HepG2 (cell line): ENCODE data around the gene DCP1B. TPM values are rescaled to one million over a fixed set of nuclear protein-coding genes. Genes with fewer than 3 reads are reported as not detected.
A peak's percentile ranks its signal among the peaks of the same experiment; 100 is the strongest.

Experiments used
- CREBL2 ChIP-seq: sonication (generic); formaldehyde crosslinking; IDR thresholded peaks from 2 replicates; pipeline ENCODE4 v1.8.1; 2023; ENCODE audit warnings: missing genetic modification reagents, mild to moderate bottlenecking, borderline replicate concordance
- CSRNP2 ChIP-seq: sonication (generic); formaldehyde crosslinking; conservative IDR thresholded peaks from 2 replicates; pipeline ENCODE4 v1.8.0; 2022; ENCODE audit warnings: low read depth, missing genetic modification reagents
- FOXJ3 ChIP-seq: sonication (generic); formaldehyde crosslinking; IDR thresholded peaks from 2 replicates; pipeline ENCODE4 v1.4.0; 2020; ENCODE audit warnings: missing genetic modification reagents, mild to moderate bottlenecking, borderline replicate concordance
- HNRNPL ChIP-seq: fragments of 200-400 bp; formaldehyde crosslinking; IDR thresholded peaks from 2 replicates; pipeline ENCODE4 v1.6.1; 2017; ENCODE audit warnings: mild to moderate bottlenecking, low read depth, low read length
- KDM3A ChIP-seq: IDR thresholded peaks from 2 replicates; pipeline ENCODE4 v1.6.1; 2018; ENCODE audit warnings: low read depth, missing compliant biosample characterization
- KMT2B ChIP-seq: IDR thresholded peaks from 2 replicates; pipeline ENCODE4 v1.6.1; 2016; ENCODE audit warnings: missing genetic modification reagents, missing compliant biosample characterization
- MTF1 ChIP-seq: sonication (generic); formaldehyde crosslinking; IDR thresholded peaks from 2 replicates; pipeline ENCODE4 v1.5.0; 2020; ENCODE audit warnings: missing genetic modification reagents
- NCOA1 ChIP-seq: sonication (generic); formaldehyde crosslinking; IDR thresholded peaks from 2 replicates; pipeline ENCODE4 v1.9.0; 2021; ENCODE audit warnings: missing genetic modification reagents
- SALL2 ChIP-seq: sonication (generic); formaldehyde crosslinking; IDR thresholded peaks from 2 replicates; pipeline ENCODE4 v1.8.1; 2023; ENCODE audit warnings: mild to moderate bottlenecking, missing genetic modification reagents, inconsistent platforms
- SETDB1 ChIP-seq: sonication (generic); formaldehyde crosslinking; IDR thresholded peaks from 2 replicates; pipeline ENCODE4 v1.5.1; 2020; ENCODE audit warnings: missing genetic modification reagents, mild to moderate bottlenecking, borderline replicate concordance
- SMAD3 ChIP-seq: sonication (generic); formaldehyde crosslinking; IDR thresholded peaks from 2 replicates; pipeline ENCODE4 v1.4.0; 2020; ENCODE audit warnings: missing genetic modification reagents
- TCF12 ChIP-seq, 2 experiments: fragments of 450-650 bp in 1 of 2; sonication (generic) in 1 of 2; formaldehyde crosslinking in 1 of 2; IDR thresholded peaks; 2 replicates each; pipeline versions ENCODE4 v1.6.1 to v1.8.0; 2017 to 2022; ENCODE audit warnings: antibody characterized with exemption in 1 of 2, mild to moderate bottlenecking in 1 of 2, missing genetic modification reagents in 1 of 2, moderate library complexity in 1 of 2
- TERF1 ChIP-seq: sonication (generic); formaldehyde crosslinking; IDR thresholded peaks from 2 replicates; pipeline ENCODE4 v1.8.0; 2022; ENCODE audit warnings: mild to moderate bottlenecking, missing genetic modification reagents, moderate library complexity
- TFAP4 ChIP-seq: sonication (generic); IDR thresholded peaks from 2 replicates; pipeline ENCODE4 v1.6.1; 2016; ENCODE audit warnings: low read depth, borderline replicate concordance
- USF2 ChIP-seq, 2 experiments: sonication (generic) in 1 of 2; formaldehyde crosslinking in 1 of 2; IDR thresholded peaks; 2 replicates each; pipeline versions ENCODE4 v1.5.1 to v1.6.1; 2011 to 2020; ENCODE audit warnings: borderline replicate concordance in 1 of 2, low read depth in 1 of 2, low read length in 1 of 2, mild to moderate bottlenecking in 1 of 2, missing genetic modification reagents in 1 of 2, moderate library complexity in 1 of 2
- YEATS2 ChIP-seq: sonication (generic); formaldehyde crosslinking; IDR thresholded peaks from 2 replicates; pipeline ENCODE4 v1.4.0; 2020; ENCODE audit warnings: missing genetic modification reagents, borderline replicate concordance
- ZFX ChIP-seq: sonication (generic); formaldehyde crosslinking; IDR thresholded peaks from 2 replicates; pipeline ENCODE4 v1.4.0; 2020; ENCODE audit warnings: mild to moderate bottlenecking, low read depth, missing genetic modification reagents, moderate library complexity
- ZFY ChIP-seq: sonication (generic); formaldehyde crosslinking; IDR thresholded peaks from 2 replicates; pipeline ENCODE4 v1.4.0; 2020; ENCODE audit warnings: missing genetic modification reagents
- ZNF136 ChIP-seq: sonication (generic); formaldehyde crosslinking; IDR thresholded peaks from 2 replicates; pipeline ENCODE4 v1.8.1; 2022; ENCODE audit warnings: low read depth, mild to moderate bottlenecking, moderate library complexity, missing genetic modification reagents
- ZNF331 ChIP-seq: sonication (generic); formaldehyde crosslinking; IDR thresholded peaks from 2 replicates; pipeline ENCODE4 v1.4.0; 2020; ENCODE audit warnings: missing genetic modification reagents
- ZNF501 ChIP-seq: sonication (generic); formaldehyde crosslinking; IDR thresholded peaks from 2 replicates; pipeline ENCODE4 v1.5.1; 2020; ENCODE audit warnings: mild to moderate bottlenecking, moderate library complexity, missing genetic modification reagents
- ZNF607 ChIP-seq: sonication (generic); formaldehyde crosslinking; IDR thresholded peaks from 2 replicates; pipeline ENCODE4 v1.5.1; 2020; ENCODE audit warnings: missing genetic modification reagents, mild to moderate bottlenecking, borderline replicate concordance
- polyA plus RNA-seq, 8 experiments: library from polyadenylated mRNA; depleted of rRNA in 3 of 8; stranded (reverse) in 7 of 8; unstranded in 1 of 8; fragments of >200 nt; fragmentation: Illumina TruSeq in 4 of 8; extraction: Trizol in 4 of 8; gene quantifications; 2 replicates each; pipeline versions ENCODE4 v1.2.1 to v1.2.3, GENCODE V29; 2011 to 2016; ENCODE audit warnings: low read depth in 4 of 8, missing spikeins in 1 of 8, mixed read lengths in 1 of 8; ENCODE audit not compliant: insufficient read depth in 1 of 8
- total RNA-seq, 5 experiments: library from RNA; depleted of rRNA; stranded (reverse); fragments of >200 nt; fragmentation: Illumina TruSeq; extraction: Trizol; gene quantifications; 2 replicates each; pipeline ENCODE4 v1.2.3, GENCODE V29; 2016; ENCODE audit warnings: low read depth in 1 of 5

The DCP1B gene
- total and polyA plus RNA-seq, 2 of the 13 experiments (the other 11 are each of a cell fraction or from before 2014, with no cell fraction given), result 11.4 to 27.2 TPM

GRCh38 chr12:2004113-2004929 lies at the start of gene DCP1B (continued):
- TF ChIP-seq YEATS2 (CRISPR knock-in tag) (peak; percentile 84; the same call in 1 of the 2 replicates), ZFX (CRISPR knock-in tag) (peak; percentile 97), ZNF501 (CRISPR knock-in tag) (peak; percentile 98), ZNF136 (CRISPR knock-in tag) (0 out of 2 replicates have a peak, but pooled peaks have one; percentile 52), MTF1 (CRISPR knock-in tag) (no peak), KMT2B (CRISPR knock-in tag) (peak; percentile 96), NCOA1 (CRISPR knock-in tag) (0 out of 2 replicates have a peak, but pooled peaks have one; percentile 83), SMAD3 (CRISPR knock-in tag) (peak; percentile 59), CREBL2 (CRISPR knock-in tag) (peak; percentile 60; the same call in 1 of the 2 replicates), FOXJ3 (no peak), ZNF331 (CRISPR knock-in tag) (peak; percentile 76; the same call in 1 of the 2 replicates), TERF1 (no peak), TFAP4 (peak; percentile 67; the same call in 1 of the 2 replicates), HNRNPL (0 out of 2 replicates have a peak, but pooled peaks have one; percentile 60), SETDB1 (CRISPR knock-in tag) (0 out of 2 replicates have a peak, but pooled peaks have one; percentile 38), ZNF607 (peak; percentile 90), SALL2 (CRISPR knock-in tag) (peak; percentile 94), USF2 (IDR thresholded peaks at IDR 0.05; ENCODE audit: low read depth, low read length) (no peak), USF2 (CRISPR knock-in tag; IDR thresholded peaks at IDR 0.05; ENCODE audit: borderline replicate concordance) (peak; percentile 48; the same call in 1 of the 2 replicates), ZFY (CRISPR knock-in tag) (peak; percentile 96), CSRNP2 (CRISPR knock-in tag) (0 out of 2 replicates have a peak, but pooled peaks have one; percentile 52), KDM3A (CRISPR knock-in tag) (peak; percentile 65; the same call in 1 of the 2 replicates), TCF12 (IDR thresholded peaks at IDR 0.05) (no peak), TCF12 (CRISPR knock-in tag; IDR thresholded peaks at IDR 0.05) (0 out of 2 replicates have a peak, but pooled peaks have one; percentile 19)
